Astrocyte (in vitro differentiated cells and primary cell): Measurements from ENCODE around the gene TBX5.

Source experiments
- EZH2 ChIP-seq: IDR thresholded peaks from 2 replicates; pipeline ENCODE4 v1.6.1; 2012; ENCODE audit warnings: mild to moderate bottlenecking, low read length, inconsistent platforms; ENCODE audit not compliant: insufficient read depth
- TF ChIP-seq, protein P1 (sequence below): IDR thresholded peaks from 2 replicates; pipeline ENCODE4 v1.5.1; 2011; ENCODE audit warnings: low read depth, mild to moderate bottlenecking, inconsistent platforms, low read length, moderate library complexity; ENCODE audit not compliant: insufficient read depth

DNA sequence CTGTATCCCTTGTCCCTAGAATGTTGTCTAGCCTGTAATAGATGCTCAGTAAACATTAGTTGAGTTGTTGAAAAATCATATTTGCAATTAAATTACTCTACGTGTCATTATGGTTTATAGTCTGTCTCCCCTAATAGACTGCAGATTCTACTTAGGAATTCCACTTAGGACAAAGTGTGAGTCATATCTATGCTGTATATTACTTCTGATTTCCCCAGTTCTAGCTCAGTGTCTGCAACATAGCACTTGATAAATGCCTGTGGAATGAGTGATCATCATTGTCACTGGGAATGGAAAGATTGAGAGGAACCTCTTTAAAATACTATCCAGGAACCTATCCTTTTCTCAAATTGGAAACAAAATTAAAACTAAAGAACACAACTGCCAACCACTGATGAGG lies 99.3 kb downstream of the TBX5 start:
- no peak for TF ChIP-seq EZH2
- TF ChIP-seq, protein P1, sequence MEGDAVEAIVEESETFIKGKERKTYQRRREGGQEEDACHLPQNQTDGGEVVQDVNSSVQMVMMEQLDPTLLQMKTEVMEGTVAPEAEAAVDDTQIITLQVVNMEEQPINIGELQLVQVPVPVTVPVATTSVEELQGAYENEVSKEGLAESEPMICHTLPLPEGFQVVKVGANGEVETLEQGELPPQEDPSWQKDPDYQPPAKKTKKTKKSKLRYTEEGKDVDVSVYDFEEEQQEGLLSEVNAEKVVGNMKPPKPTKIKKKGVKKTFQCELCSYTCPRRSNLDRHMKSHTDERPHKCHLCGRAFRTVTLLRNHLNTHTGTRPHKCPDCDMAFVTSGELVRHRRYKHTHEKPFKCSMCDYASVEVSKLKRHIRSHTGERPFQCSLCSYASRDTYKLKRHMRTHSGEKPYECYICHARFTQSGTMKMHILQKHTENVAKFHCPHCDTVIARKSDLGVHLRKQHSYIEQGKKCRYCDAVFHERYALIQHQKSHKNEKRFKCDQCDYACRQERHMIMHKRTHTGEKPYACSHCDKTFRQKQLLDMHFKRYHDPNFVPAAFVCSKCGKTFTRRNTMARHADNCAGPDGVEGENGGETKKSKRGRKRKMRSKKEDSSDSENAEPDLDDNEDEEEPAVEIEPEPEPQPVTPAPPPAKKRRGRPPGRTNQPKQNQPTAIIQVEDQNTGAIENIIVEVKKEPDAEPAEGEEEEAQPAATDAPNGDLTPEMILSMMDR, result no peak
